Measurements from ENCODE around the gene PRM1.
"Not testable (repeated sequence)": the region's sequence is repeated elsewhere in the genome, so short reads cannot be mapped to it uniquely, and the experiment has no call there.

Gene PRM1

DNA sequence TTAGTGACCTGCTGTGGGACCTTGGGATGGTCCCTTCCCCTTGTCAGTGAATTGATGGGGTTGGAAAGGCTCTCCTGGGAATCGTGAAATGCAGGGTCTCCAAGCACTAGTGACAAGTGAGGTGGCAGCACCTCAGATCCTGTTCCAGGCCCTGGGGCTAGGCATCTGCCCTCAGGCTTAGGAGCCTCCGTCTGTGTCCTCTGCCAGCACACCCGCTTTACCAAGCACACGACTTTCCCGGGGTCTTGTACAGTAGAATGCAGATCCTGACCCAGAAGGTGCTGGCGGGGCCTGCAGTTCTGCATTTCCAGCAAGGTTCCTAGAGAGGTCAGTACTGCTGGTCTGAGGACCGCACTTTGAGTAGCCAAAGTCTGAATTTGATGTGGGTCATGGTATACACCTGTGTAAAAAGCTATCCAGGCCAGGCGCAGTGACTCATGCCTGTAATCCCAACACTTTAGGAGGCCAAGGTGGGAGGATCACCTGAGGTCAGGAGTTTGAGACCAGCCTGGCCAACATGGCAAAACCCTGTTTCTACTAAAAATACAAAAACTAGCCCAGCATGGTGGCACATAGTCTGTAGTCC, 33.3 kb upstream of the PRM1 start:
- DNase-seq (ENCODE audit: low read depth) = no peak

DNA sequence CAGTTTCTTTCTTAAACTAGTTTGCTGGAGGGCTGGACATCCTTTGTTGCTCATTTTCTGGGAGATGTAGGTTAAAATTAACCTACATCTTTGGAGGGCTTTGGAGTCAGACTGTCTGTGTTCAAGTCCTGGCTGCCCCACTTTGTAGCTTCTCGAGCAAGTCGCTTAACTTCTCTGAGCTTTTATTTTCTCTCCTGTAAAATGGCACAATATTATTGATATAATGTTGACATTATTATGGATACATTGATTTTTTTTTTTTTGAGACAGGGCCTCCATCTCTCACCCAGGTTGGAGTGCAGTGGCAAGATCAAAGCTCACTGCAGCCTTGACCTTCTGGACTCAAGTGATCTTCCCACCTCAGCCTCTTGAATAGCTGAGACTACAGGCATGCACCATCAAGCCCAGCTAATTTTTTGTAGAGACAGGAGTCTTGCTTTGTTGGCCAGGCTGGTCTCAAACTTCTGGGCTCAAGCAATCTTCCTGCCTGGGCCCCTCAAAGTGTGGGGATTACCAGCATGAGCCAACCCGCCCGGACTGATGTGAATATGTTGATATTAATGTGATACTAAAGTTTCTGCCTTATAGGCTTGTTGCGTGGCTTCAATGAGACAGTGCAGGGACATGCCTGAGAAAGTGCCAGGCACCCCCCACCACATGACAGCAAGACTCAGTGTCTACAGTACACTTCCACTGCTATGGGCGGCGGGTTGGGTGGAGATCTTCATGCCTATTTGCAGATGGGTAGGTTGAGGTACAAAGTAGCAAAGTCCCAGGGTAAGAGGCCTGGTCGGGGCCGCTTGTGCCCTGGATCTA, 32.6 kb upstream of the PRM1 start:
- no peak for DNase-seq (ENCODE audit: low read depth)

- DNase-seq (ENCODE audit: low read depth) = no peak
Measured at GRCh38 chr16:11312718-11313492, 31.8 kb upstream of the PRM1 start.

DNA sequence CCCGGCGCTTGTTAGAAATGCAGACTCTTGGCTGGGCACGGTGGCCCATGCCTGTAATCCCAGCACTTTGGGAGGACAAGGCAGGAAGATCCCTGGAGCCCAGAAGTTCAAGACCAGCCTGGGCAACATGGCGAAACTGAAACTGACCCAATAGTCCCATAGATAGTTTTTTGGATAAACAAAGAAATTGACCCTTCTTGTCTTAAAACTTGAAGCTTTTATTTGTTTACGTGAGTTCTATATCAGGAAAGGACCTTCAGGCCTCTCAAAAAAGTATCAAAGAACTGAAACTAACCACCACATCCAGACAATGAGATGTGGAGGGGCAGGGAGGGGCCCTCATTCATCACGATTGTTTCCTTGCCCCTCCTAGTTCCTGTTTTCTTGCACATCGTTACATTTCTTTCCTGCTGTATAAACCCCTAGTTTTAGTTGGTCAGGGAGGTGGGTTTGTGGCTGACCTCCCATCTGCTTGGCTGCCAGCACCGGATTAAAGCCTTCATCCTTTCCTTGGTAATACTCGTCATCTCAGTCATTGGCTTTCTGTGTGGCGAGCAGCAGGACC, 29.9 kb upstream of the PRM1 start:
- no peak for DNase-seq (ENCODE audit: low read depth)

- DNase-seq (ENCODE audit: low read depth) = no peak
Measured at GRCh38 chr16:11310634-11310977, 29.5 kb upstream of the PRM1 start.

GRCh38 chr16:11309895-11310633, 28.9 kb upstream of the PRM1 start:
- no peak for DNase-seq (ENCODE audit: low read depth)

GRCh38 chr16:11308493-11309283, 27.6 kb upstream of the PRM1 start:
- DNase-seq (ENCODE audit: low read depth) = no peak

DNA sequence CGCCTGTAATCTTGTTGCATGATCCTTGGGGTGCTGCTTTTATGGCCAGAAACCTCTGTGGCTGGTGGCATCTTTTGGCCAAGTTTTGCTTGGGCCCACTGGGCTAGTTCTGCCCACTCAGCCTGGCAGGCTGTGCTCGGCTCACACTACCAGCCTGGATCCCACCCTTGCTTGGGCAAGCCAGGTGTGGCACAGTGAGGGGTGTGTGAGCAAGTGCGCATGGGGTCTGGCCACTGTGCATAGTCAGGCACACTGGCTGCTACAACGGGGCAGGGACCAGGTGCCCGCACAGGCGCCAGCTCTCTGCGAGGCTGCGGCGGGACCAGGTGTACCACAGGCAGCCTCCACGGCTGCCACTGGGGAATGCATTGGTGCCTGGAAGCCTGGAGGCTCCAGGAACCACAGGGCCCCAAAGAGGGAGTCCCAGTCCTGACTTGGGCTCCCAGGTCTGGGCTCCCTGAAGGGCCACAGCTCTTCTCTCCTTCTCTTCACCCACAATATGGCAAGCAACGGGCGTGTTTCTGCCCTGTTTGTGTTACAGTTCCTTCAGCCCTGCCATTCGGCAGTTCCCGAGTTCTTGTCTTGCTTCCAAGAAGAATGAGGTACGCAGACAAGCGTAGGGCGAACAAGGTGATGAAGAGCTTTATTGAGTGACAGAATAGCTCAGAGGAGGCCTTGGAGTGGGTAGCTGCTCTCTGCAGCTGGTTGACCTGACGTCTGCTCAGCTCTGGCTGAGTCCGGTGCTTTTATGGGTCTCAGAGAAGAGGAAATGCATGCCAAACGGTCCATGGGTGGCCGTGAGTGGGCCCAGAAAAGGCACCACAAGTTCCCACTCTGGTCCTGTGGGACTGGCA, 26.7 kb upstream of the PRM1 start:
- no peak for DNase-seq (ENCODE audit: low read depth)

DNA sequence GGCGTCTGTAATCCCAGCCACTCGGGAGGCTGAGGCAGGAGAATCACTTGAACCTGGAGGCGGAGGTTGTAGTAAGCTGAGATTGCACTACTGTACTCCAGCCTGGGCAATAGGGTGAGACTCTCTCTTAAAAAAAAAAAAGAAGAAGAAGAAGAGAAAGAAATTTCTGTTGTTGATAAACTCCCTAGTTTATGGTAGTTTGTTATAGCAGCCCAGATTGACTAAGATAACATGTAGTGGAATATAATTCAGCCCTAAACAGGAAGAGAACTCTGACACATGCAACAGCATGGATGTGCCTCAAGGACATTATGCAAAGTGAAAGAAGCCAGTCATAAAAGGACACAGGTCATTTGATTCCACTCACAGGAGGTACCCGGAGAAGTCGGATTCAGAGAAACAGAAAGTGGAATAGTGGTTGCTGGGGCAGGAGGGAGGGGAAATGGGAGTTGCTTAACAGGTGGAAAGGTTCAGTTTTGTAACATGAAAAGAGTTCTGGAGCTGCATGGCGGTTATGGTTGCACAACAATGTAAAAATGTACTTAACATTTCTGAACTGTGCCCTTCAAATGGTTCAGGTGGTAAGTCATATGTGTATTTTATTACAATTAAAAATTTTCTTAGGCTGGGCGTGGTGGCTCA, 26.0 kb upstream of the PRM1 start:
- no peak for DNase-seq (ENCODE audit: low read depth)

- DNase-seq (ENCODE audit: low read depth) = no peak
Measured at GRCh38 chr16:11306381-11306780, 25.3 kb upstream of the PRM1 start.

DNA sequence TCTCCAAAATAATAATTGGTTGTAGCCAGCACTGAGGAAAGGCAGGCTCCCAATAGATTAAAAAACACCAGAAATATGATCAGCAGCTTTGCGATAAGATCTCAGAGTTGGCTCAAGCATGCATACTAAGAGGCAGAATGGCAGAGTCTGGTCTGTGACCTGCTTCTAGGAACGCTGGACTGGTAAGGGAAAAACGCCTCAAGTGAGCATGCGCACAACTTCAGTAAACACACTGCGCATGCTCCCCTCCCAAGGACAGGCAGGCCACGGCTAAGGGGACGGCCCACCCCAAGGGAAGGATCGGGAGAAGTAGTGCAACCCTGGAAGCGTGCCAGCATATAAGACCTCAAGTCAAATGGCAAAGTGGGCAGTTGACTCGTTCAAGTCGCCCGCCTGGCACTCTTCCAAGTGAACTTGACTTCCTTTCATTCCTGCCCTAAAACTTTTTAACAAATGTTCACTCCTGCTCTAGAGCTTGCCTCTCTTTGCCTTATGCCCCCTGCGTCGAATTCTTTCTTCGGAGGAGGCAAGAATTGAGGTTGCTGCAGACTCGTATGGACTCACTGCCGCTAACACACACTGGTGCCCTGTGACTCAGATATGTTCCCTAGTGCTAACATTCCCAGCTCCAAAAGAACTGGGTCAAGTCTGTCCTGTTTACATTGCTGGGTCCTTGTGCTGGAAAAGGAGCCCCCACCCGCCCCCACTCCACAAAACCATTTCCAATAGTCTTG, 22.4 kb upstream of the PRM1 start:
- DNase-seq (ENCODE audit: low read depth) = no peak

DNA sequence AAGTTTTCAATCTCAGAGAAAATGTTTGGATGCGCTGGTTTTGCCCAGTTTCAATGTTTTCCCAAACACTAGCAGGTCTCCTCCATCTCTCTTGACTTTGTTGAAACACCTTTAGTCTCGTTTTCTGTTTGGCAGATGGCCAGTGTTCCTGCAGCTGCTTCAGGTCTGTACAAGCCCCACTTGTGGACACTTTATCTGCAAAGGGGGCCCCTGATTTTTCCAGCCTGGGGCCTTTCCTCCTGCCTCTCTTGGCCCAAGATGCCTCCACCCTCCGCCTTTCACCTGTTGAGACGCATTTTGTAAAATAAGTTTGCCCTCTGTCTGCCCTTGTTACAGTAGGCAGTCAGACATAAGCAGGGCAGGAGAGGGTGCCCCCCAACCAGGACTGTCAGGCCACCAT, 21.8 kb upstream of the PRM1 start:
- DNase-seq (ENCODE audit: low read depth) = no peak

- no peak for DNase-seq (ENCODE audit: low read depth)
Measured at GRCh38 chr16:11301645-11302501, 20.7 kb upstream of the PRM1 start.

DNA sequence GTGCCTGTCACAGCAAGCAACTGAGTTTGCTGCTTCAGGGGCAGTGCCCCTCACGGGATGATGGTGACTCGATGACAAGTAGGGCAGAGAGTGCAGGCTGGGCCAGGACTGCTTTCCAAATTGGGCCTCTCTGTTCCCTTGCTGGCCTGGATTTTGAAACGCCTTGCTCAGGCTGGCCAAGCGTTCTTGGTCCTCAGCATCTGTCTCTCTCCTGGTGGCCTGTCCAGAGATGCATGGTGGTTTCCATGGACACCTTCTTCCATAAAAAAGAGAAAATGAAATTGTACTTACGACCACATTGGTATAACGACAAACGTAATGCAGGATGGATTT, 19.4 kb upstream of the PRM1 start:
- DNase-seq (ENCODE audit: low read depth) = no peak

DNA sequence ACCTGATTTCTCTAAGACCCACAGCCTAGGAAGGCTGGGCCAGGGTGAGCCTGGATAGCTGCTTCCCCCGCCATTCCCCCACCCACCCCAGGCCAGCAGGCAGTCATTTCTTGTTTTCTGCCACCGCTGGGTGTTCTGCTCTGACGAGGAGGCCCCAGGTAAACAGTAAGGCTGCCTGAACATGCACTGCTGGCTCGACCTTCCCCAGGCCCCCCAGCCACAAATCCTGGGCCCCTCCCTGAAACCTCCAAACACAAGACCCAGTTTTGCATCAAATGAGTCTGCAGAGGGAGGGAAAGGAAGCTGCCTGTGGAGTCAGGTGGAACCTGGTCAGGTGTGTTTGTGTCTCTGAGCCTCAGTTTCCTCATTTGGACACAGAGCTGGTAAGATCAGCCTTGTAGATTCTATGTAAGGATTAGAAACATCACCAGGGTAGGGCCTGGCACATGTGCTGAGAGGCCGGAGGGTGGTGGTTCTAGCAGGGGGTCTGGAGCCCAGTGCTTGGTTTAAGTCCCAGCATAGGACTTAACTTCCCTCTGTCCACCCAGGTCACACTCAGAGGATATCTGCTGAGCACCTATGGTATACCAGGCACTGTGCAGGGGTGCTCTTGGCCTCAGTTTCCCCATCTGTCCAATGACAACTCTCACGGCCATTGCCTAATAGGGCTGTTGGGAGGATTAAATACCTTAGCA, 18.9 kb upstream of the PRM1 start:
- DNase-seq (ENCODE audit: low read depth) = no peak

- DNase-seq (ENCODE audit: low read depth) = not testable (repeated sequence)
Measured at GRCh38 chr16:11298950-11299547, 17.9 kb upstream of the PRM1 start.

Data from HS-27A (cell line).